ENCODE results near the gene ZNF775. TPM values are rescaled to one million over a fixed set of nuclear protein-coding genes. Genes with fewer than 3 reads are reported as not detected.

Gene ZNF775
- polyA plus RNA-seq, 1 donor (not counting 4 experiments of a cell fraction or from before 2014, with no cell fraction given), result 1.0 TPM

GRCh38 chr7:150337659-150338081 lies 41.5 kb upstream of the ZNF775 start:
- Histone ChIP-seq H3K79me2 (ENCODE audit: control insufficient read depth, insufficient read depth, low read length) (no peaks in the 10 kb centered on the region), H3K9me1 (ENCODE audit: control insufficient read depth, extremely low read depth, insufficient read depth, low read length) (no peaks in the 10 kb centered on the region), H3K36me3 (ENCODE audit: control insufficient read depth in 2 of 2, extremely low read depth in 1 of 2, insufficient read depth in 2 of 2, low read length in 2 of 2) (no peaks in the 10 kb centered on the region), H4K20me1 (ENCODE audit: control insufficient read depth, extremely low read depth, insufficient read depth, low read length) (no peaks in the 10 kb centered on the region), H3K4me2 (ENCODE audit: control insufficient read depth, extremely low read depth, insufficient read depth, low read depth, low read length) (no peak overlapping the region), H3K4me3 (ENCODE audit: control insufficient read depth in 2 of 3, extremely low read depth in 1 of 3, insufficient read depth in 2 of 3, low read depth in 1 of 3, low read length in 3 of 3) (no peak overlapping the region), H3K4me1 (ENCODE audit: control insufficient read depth, extremely low read depth, insufficient read depth, low read length) (no peaks in the 10 kb centered on the region), H3K27ac (ENCODE audit: control insufficient read depth, insufficient read depth, low read length) (no peak overlapping the region), H3K9me3 (ENCODE audit: control insufficient read depth, low read depth, low read length) (no peaks in the 10 kb centered on the region), H3K27me3 (ENCODE audit: control insufficient read depth, extremely low read depth, insufficient read depth, low read length) (peaks cover 34% of the 10 kb centered on the region), H2AFZ (ENCODE audit: control insufficient read depth, low read length) (no peak overlapping the region), H3K9ac (ENCODE audit: control insufficient read depth, extremely low read depth, insufficient read depth, low read length) (no peak overlapping the region)
- FAIRE-seq (no peak), DNase-seq (ENCODE audit: low read depth, low spot score) (no peak)
- dilution Hi-C loops (cut with MboI; ENCODE audit: extremely low pct_ligation_motif_present, low sequenced_read_pairs), result no loop called here
- TF ChIP-seq EZH2 (IDR thresholded peaks at IDR 0.05; ENCODE audit: low read length) (no peak), CTCF (optimal IDR thresholded peaks at IDR 0.05 in 1 of 3, IDR thresholded peaks at IDR 0.05 in 1 of 3, conservative IDR thresholded peaks at IDR 0.05 in 1 of 3; ENCODE audit: extremely low read depth in 1 of 3, insufficient read depth in 2 of 3, low read length in 3 of 3) (no peak)

- no peaks in the 10 kb centered on the region for H3K79me2 ChIP-seq (ENCODE audit: control insufficient read depth, insufficient read depth, low read length)
- FAIRE-seq, result no peak
- no peaks in the 10 kb centered on the region for H3K9me3 ChIP-seq (ENCODE audit: control insufficient read depth, low read depth, low read length)
- H2AFZ ChIP-seq (ENCODE audit: control insufficient read depth, low read length), result no peak overlapping the region
- H3K9ac ChIP-seq (ENCODE audit: control insufficient read depth, extremely low read depth, insufficient read depth, low read length), result no peak overlapping the region
- no peak overlapping the region for H3K4me2 ChIP-seq (ENCODE audit: control insufficient read depth, extremely low read depth, insufficient read depth, low read depth, low read length)
- dilution Hi-C loops (cut with MboI; ENCODE audit: extremely low pct_ligation_motif_present, low sequenced_read_pairs), result no loop called here
- no peaks in the 10 kb centered on the region for H3K4me1 ChIP-seq (ENCODE audit: control insufficient read depth, extremely low read depth, insufficient read depth, low read length)
- TF ChIP-seq CTCF (optimal IDR thresholded peaks at IDR 0.05 in 1 of 3, IDR thresholded peaks at IDR 0.05 in 1 of 3, conservative IDR thresholded peaks at IDR 0.05 in 1 of 3; ENCODE audit: extremely low read depth in 1 of 3, insufficient read depth in 2 of 3, low read length in 3 of 3), result no peak
- TF ChIP-seq EZH2 (IDR thresholded peaks at IDR 0.05; ENCODE audit: low read length), result no peak
- H3K27ac ChIP-seq (ENCODE audit: control insufficient read depth, insufficient read depth, low read length), result no peak overlapping the region
- no peak for DNase-seq (ENCODE audit: low read depth, low spot score)
- H3K27me3 ChIP-seq (ENCODE audit: control insufficient read depth, extremely low read depth, insufficient read depth, low read length), result peaks cover 40% of the 10 kb centered on the region
- H4K20me1 ChIP-seq (ENCODE audit: control insufficient read depth, extremely low read depth, insufficient read depth, low read length), result no peaks in the 10 kb centered on the region
- H3K36me3 ChIP-seq (ENCODE audit: control insufficient read depth in 2 of 2, extremely low read depth in 1 of 2, insufficient read depth in 2 of 2, low read length in 2 of 2), result no peaks in the 10 kb centered on the region
- no peak overlapping the region for H3K4me3 ChIP-seq (ENCODE audit: control insufficient read depth in 2 of 3, extremely low read depth in 1 of 3, insufficient read depth in 2 of 3, low read depth in 1 of 3, low read length in 3 of 3)
- no peaks in the 10 kb centered on the region for H3K9me1 ChIP-seq (ENCODE audit: control insufficient read depth, extremely low read depth, insufficient read depth, low read length)
These were observed 40.8 kb upstream of the ZNF775 start for GRCh38 chr7:150338166-150338829.

Measured in keratinocyte (primary cell).